NCI-H2196 (cell line): ENCODE results near the gene PARVG.

Experiments
- DNase-seq: peaks from one replicate; lab custom pipeline; 2025; ENCODE audit not compliant: unreplicated experiment; lab: John Stamatoyannopoulos, UW

The PARVG gene

DNA sequence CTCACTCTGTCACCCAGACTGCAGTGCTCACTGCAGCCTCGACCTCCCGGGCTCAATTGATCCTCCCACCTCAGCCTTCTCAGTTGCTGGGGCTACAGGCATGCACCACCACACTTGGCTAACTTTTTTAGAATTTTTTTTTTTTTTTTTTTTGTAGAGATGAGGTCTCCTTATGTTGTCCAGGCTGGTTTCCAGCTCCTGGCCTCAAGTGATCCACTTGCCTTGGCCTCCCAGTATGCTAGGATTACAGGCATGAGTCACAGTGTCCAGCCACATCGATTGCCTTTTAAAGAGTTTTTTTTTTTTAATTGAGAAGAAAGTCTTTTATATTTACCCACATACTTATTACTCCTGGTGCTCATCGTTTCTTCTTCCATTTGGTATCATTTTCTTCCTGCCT, 30.0 kb downstream of the PARVG start:
- DNase-seq, result peak; percentile 21

DNA sequence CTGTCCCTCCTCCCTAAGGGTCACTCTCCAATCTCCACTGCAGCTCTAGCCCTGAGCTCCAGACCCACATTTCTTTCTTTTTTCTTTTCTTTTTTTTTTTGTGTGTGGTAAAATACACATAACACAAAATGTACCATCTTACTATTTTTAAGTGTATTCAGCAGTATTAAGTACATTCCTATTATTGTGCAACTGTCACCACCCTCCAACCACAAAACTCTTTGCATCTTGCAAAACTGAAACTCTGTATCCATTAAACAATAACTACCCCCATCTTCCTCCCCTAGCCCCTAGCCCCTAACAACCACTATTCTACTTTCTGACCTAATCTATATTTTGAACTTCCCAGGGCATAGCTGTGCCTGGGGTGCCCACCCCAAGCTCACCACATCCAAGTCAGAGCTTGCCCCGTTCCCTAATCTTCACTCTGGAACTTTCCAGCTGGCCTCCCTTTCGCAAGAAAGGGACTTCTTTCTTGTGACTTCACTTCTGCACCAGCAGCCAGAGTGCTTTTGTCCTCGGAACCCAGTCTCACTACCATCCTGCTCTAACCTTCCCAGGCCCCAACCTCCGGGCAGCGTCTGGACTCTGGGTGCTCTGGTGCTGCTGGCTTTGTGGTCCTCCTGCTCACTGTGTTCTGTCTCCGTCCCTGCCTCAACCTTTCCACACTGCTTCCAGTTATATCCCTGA, 30.7 kb downstream of the PARVG start:
- no peak for DNase-seq

DNA sequence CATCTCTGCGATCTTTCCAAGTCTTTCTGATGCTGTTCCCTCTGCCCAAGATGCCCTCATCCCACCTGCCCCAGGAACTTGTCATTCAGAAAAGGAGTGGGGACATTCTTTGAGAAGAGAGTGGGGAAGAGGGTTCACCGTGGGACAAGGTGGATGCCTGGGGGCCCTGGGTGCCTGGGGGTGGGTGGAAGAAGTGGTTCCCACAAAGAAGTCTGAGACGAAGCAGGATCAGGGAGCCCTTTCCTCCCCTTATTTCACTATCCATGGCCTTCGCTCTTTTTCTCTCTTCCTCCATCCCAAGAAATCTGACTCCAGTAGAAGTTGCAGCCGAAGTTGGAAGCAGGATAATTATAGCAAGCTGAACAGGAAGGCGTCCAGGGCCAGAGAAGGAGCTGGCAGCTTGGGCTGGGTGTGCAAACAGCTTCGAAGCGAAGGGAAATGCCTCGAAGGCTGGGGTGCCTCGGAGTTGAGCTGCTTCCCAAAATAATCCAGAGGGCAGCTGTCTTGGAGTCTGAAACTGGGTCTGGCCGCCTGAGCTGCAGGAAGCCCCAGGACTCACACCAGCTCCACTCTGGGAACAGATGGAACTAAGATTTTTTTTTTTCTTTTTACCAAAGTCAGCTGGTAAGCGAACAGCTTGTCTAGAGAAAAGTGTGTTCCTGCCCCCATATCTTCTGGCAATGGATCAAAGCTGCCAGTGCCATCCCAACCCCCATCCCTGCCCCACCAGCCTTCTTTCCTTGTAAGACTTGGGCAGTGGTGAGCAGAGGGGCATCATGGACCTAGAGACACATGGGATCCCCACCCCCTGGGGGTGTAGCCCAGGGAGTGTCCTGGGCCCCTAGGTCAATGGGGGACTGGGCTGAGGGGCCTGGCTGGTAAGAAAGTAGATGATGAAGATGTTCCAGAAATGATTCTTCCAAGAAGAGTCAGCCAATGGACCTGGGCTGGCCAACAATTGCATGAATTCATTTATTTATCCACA, 31.5 kb downstream of the PARVG start:
- DNase-seq, result no peak

DNA sequence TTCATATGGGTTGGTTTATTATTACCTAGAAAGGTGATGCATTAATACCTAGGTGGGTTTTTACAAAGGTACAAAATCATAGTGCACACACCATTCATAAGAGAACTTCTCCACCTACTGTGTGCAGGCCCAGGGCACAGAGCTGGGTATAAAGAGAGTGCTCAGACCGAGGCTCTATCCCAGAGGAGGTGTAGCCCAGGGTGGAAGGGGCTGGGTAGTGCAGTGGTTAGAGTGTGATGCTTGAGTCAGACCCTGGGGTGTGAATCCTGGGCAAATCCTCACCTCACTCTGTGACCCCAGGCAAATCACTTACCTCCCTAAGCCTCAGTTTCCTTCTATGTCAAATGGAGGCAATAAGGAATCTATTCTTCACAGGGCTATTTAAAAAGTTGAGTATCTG, 32.2 kb downstream of the PARVG start:
- DNase-seq, result no peak

DNA sequence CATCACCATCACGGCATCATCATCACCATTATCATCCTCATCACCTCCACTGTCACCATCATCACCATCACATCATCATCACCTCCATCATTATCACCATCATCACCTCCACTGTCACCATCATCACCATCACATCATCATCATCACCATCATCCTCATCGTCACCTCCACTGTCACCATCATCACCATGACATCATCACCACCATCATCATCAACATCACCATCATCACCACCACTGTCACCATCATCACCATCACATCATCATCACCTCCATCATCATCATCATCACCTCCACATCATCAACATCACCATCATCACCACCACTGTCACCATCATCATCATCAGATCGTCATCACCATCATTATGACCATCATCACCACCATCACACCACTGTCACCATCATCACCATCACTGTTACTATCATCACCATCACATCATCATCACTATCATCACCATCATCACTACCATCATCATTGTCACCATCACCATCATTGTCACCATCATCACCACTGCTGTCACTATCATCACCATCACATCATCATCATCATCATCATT, 32.8 kb downstream of the PARVG start:
- DNase-seq, result no peak

DNA sequence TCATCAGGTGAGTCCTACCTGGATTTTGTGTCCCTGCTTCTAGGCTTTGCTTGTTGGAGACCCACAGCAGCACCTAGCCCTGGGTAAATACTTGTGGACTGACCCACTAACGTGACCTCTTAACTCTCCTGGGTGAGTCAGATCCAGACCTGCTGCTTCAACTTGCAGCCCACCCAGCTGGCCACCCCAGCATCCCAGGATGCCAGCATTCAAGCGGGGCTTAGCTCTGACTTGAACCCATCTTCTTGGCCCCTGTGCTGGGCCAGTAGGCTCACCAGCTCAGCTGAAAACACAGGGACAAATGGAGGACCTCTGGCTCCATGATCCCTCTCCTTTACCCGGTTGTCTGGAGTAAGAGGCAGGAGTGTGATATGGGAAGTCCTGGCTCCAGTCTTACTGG, 33.5 kb downstream of the PARVG start:
- no peak for DNase-seq

DNA sequence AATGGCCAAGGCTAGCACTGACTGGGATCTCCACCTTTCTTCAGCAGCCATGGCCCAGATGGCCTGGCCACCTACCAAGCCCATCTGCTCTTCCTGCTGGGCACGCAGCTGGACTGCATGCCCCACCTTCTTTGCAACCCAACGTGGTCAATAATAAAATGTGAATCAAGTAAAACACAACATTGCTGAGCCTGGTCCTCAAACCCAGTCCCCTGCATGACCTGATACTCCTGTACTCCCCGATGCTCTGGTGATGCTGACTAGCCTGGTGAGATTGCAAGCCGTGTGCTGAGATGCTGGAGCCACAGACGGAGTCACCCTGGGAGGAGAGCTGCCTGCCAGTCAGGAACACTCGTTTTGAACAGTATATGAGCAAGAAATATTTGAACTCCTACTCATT, 34.0 kb downstream of the PARVG start:
- no peak for DNase-seq

DNA sequence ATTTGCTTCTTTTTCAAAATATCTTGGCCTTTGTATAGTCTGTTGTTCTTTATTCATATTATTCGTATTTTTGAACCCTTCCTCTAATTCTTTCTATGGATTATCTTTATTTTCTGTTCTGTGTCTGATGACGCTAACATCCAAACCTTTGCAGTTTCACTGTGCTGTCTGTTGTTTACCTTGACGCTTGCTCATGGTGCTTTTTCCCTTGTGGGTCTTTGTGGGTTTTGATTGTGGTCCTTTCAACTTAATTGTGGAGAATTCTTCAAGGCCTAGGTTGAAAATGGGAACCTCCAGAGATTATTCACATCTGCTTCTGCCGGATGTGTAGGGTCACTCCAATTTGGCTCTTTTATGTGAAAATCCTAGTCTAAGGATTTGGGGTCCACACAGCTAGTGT, 34.6 kb downstream of the PARVG start:
- DNase-seq, result no peak

DNA sequence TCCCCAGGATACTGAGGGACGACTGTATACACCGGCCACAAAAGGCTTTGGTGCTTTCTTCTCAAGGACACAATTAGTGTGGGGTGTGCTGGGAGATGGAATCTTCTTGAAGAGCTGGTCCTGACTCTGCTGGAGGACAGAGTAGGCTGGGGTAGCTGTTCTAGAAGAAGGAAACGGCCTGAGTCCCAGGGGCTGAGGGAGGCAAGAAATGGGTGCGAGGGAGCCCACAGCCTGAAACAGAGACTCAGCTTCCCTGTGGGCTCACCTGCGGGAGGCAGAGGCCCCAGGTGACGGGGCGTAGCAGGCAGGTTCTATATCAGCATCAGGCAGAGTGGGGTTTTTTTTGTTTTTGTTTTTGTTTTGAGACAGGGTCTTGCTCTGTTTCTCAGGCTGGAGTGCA, 36.6 kb downstream of the PARVG start:
- DNase-seq, result no peak

DNA sequence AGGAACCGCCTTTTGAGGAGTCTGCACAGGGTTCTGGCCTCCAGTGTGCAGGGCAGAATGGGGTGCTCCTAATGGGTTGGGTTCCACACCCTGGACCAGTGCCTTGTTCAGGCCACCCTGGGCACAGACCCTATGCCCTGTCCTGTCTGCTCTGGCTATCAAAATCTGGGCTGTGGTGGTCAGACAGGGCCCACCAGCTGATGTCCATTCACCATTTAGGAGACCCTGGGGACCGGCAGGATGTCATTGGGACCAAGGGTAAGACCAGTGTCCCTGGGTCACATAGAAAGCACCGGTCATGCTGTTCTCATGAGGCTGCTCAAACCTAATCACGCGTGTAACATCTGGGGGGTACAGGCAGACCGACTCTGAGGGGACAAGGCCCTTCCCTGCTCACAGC, 37.3 kb downstream of the PARVG start:
- no peak for DNase-seq

DNA sequence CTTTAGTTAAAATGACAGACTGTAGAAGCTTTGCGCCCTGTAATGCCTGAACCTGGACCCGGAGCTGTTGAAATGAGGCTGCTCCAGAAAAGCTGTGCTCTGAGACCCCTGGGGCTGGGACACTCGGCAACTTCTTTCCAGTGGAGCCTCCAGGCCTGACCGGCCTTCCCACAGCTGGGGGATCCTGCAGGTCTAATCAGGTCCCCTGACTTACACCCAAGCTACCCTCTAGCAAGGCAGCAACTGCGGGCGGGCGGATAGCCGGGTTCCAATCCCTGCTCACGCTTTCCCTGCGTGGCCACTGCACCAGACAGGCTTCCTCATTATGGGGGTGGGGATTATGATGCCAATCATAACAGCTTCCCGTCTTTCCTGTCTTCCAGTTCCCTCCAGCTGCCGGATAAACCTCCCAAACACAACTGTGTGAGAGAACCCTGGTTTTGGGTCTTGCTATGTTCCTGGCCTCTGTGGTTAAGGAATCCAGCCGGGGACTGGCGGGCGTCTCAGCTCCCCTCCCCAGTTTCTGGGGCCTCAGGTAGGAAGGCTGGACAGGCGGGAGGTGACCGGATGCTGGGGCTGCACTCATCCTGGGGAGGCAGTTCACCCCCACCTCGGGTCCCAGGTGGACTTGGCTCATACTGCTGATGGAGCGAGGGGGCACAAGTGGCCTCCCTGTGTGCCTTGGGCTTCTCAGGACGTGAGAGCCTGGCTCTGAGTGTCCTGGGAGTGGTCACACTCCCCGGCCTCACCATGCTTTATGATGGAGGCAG, 38.6 kb downstream of the PARVG start:
- DNase-seq, result no peak

DNA sequence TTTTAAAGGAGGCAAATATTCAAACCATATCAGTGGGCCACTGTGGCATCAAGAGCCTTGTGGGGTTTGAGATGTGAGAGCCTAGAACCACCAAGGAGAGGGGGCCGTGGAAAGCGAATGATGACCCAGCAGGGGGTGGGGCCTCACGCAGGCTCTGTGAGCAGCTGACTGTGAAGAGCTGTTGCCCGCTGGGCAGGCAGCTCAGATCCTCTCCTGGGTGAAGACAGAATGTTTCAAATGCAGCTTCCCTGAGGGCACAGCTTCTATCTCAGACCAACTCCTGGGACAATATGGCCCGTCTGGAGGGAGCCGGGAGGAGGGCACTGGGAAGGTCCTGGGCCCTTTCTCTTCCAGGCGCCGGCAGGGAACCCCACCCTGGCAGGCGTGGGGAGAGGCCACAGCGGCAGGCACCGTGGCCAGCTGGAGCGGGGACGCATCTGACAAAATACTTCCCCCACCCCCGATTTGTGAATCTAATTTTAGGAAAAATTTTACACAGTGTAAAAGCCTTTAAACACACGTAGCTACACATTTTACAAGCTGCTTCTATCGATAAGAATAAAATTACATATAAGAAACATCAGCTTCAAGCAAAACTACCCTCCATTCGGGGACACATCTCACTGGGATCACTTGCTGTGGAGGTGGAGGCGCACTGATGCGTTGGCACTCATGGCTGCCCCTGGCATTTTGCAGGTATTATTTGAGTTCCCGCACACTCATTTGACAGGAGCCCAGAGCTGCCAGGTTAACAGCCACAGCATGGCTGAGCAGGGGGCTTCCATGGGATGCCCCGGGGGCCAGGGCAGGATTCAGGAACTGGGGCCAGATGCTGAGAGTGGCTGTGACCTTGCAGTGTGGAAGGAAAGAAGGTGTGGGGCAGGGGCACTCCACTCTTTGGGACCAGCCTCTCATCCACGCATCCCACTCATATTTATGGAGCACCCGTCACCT, 40.3 kb downstream of the PARVG start:
- no peak for DNase-seq

DNA sequence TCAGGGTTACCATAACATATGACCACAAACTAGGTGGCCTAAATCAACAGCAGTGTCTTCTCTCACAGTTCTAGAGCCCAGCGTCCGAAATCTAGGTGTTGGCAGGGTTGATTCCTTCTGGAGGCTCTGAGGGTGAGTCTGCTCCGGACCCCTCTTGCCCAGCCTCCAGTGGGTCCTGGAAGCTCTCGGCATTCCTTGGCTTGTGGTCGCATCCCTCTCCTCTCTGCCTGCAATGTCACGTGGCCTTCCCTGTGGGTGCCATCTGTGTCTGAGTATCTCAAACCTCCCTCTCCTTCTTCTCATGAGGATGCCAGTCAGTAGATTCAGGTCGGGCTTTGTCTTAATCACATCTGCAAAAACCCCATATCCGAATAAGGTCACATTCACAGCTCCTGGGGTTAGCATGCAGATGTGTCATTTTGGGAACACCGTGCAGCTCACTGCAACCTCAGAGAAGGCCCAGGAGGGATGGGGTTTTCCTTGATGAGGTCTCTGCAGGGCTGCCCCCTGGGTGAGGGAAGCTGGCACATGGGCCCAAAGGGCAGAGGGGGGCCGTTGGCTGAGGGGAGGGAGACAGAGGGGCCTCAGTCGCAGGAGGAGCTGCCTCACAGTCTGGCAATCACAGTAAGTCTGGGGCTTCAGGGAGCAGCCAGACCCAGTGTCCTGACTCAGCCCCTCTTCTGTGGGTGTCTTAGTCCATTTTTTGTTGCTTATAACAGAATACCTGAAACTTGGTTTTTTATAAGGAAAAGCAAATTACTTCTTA, 41.2 kb downstream of the PARVG start:
- no peak for DNase-seq

DNA sequence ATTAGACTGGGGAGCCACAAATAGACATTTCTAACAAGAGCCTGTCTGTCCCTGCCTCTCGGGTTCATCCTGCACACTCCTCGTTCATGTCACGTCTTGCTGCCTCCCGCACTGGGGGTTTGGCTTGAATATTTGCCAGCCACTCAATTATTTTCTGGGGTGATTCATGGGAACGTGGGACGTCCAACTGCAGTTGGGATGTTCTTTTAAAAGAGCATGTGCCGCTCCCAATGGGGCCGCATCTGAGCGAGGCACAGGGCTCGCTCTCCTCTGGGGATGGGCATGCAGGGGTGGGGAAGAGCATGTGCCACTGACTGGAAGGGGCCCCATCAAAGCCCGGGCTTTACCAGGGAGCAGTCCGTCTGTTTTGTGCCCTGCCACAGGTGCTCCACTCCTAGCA, 43.4 kb downstream of the PARVG start:
- DNase-seq, result no peak

DNA sequence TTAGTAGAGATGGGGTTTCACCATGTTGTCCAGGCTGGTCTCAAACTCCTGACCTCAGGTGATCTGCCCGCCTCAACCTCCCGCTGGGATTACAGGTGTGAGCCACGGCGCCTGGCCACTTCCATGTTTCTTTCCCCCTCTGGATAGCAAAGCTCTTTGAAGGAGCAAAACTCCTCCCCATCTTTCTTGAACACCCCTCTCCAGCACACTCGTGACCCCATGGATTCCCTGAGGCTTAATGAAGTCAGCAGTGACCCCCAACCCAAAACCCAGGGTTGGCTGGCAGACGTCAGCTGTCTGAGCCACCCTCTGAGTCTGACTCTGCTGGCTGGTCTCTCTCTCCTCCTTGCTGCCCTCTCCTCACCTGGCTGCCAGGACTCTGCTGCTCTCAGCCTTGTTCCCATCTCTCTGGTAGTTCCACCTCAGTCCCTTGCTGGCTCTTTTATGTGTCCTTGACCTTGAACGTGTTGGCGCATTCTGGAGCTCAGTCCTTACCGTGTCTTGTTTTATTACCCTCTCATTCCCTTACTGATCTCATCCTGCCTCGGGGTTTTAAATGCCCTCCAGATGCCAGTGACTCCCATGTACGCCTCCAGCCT, 44.5 kb downstream of the PARVG start:
- DNase-seq, result no peak

DNA sequence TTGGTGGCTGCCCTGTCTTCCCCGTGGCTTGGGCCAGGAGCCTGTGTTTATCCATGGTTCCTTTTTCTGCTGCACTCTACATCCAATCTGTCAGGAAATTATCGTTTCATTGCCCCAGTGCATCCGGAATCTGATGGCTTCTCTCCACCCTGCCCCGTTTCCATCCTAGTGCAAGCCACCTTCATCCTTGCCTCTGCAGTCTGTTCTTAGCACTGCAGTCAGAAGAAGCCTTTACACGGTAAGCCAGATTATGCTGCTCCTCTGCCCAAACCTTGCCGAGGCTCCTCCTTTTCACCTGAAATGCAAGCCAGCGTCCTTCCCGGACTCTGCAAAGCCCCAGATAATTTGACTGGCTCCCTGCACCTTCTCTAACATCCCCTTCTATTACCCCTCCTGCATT, 45.1 kb downstream of the PARVG start:
- DNase-seq, result no peak

DNA sequence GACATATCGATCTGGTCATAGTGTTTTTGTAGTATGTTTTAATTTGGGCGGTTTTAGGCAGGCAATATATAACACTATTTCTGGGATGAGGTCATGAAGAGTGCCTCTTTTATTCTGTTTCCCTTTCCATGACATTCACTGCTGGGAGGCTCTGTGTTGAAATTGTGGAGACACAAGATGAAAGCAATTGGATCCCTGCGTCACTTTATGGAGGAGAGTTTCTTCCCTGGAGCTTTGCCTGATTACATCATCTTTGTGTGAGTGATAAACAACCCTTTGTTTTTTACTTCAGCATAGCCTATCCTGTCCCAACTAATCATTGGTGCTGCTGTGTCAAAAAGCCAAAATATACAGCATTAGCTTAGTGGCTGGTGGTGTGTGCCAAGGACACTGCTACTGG, 48.6 kb downstream of the PARVG start:
- DNase-seq, result no peak

DNA sequence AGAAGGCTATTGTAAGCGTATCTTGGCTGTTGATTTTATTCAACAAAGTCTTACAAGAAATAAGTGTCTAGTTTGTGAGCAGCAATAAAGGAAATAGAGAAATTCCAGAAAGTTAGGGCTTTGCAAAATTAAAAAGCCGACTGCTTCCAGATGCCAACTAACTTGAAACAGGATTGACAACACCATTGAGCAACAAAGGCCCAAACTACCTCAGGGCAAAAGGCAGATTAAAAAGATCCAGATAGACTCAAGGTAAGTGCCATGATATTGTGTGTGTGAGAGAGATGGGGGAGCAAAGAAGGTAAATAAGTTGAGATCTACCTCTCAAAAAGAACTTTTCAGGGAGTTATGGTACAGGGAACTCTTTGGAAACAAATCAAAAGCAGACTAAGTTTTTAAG, 49.1 kb downstream of the PARVG start:
- DNase-seq, result no peak

DNA sequence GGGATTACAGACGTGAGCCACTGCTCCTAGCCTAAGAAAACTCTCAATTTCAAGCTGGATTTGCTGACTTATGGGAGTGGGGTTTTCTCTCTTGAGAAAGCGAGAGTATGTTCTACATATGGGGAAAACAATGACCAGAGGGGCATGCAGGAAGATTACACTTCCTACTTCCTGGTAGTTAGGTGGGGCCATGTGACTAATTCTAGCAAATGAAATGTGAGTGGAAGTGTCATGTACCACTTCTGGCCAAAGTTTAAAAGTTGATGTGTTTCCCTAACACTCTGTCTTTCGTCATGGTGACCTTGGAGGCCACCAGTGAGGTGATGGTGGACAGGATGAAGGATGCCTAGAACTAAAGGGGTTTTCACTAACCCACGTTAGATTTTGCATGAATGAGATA, 50.5 kb downstream of the PARVG start:
- DNase-seq, result no peak
